ENCODE measurements around the gene ZNF8. TPM values are rescaled to one million over a fixed set of nuclear protein-coding genes. Genes with fewer than 3 reads are reported as not detected.

ZNF8 gene
- polyA plus RNA-seq, 1 donor from 2014 or later: 5.5 TPM

- H3K27me3 ChIP-seq (ENCODE audit: insufficient read depth, low read depth, low read length): no peaks in the 10 kb centered on the region
- peak overlapping the region; percentile 2 for H2AFZ ChIP-seq (ENCODE audit: low read depth, low read length)
- no peaks in the 10 kb centered on the region for H4K20me1 ChIP-seq (ENCODE audit: insufficient read depth)
- H3K36me3 ChIP-seq (ENCODE audit: insufficient read depth, low read length): peaks cover 13% of the 10 kb centered on the region
- H3K79me2 ChIP-seq (replicated peaks; ENCODE audit: insufficient read depth, low read length): peaks cover 45% of the 10 kb centered on the region
- H3K9me2 ChIP-seq (ENCODE audit: insufficient read depth, low read length): no peaks in the 10 kb centered on the region
- H3K4me2 ChIP-seq (ENCODE audit: low read length): peak overlapping the region; percentile 48
- no peaks in the 10 kb centered on the region for H3F3A ChIP-seq (ENCODE audit: insufficient read depth, low read length, poor library complexity, severe bottlenecking)
- H3K27ac ChIP-seq (ENCODE audit: low read length): peak overlapping the region; percentile 64
- no peaks in the 10 kb centered on the region for H3K9me3 ChIP-seq (ENCODE audit: low read length)
- TF ChIP-seq SMC3 (conservative IDR thresholded peaks at IDR 0.05; ENCODE audit: poor library complexity) (no peak), REST (IDR thresholded peaks at IDR 0.05; ENCODE audit: borderline replicate concordance) (no peak), RAD21 (conservative IDR thresholded peaks at IDR 0.05) (no peak), TAF1 (IDR thresholded peaks at IDR 0.05; ENCODE audit: low read depth) (no peak), EP300 (conservative IDR thresholded peaks at IDR 0.05; ENCODE audit: poor library complexity, severe bottlenecking) (no peak), MXI1 (conservative IDR thresholded peaks at IDR 0.05; ENCODE audit: poor library complexity, severe bottlenecking) (no peak), CTCF (IDR thresholded peaks at IDR 0.05; ENCODE audit: poor library complexity, severe bottlenecking) (no peak), EZH2 (IDR thresholded peaks at IDR 0.05; ENCODE audit: borderline replicate concordance, insufficient read depth, low read length, poor library complexity, severe bottlenecking) (no peak), POLR2AphosphoS5 (IDR thresholded peaks at IDR 0.05) (no peak)
- H3K4me3 ChIP-seq (ENCODE audit: low read length): peak overlapping the region; percentile 80
- H3K9ac ChIP-seq (ENCODE audit: low read length): peak overlapping the region; percentile 30
These were observed 26.0 kb downstream of the ZNF8 start for GRCh38 chr19:58304748-58305064.

- no peaks in the 10 kb centered on the region for H3K9me3 ChIP-seq (ENCODE audit: low read length)
- H3K9ac ChIP-seq (ENCODE audit: low read length): peak within 1 kb of the TSS; percentile 79
- H3K79me2 ChIP-seq (replicated peaks; ENCODE audit: insufficient read depth, low read length): peaks cover 42% of the 10 kb centered on the region
- H2AFZ ChIP-seq (ENCODE audit: low read depth, low read length): peak within 1 kb of the TSS; percentile 69
- no peaks in the 10 kb centered on the region for H3K27me3 ChIP-seq (ENCODE audit: insufficient read depth, low read depth, low read length)
- H3K4me2 ChIP-seq (ENCODE audit: low read length): peak within 1 kb of the TSS; percentile 92
- H3K4me3 ChIP-seq (ENCODE audit: low read length): peak within 1 kb of the TSS; percentile 80
- no peaks in the 10 kb centered on the region for H3K9me2 ChIP-seq (ENCODE audit: insufficient read depth, low read length)
- H3K36me3 ChIP-seq (ENCODE audit: insufficient read depth, low read length): peaks cover 13% of the 10 kb centered on the region
- H3F3A ChIP-seq (ENCODE audit: insufficient read depth, low read length, poor library complexity, severe bottlenecking): no peaks in the 10 kb centered on the region
- peak within 1 kb of the TSS; percentile 80 for H3K27ac ChIP-seq (ENCODE audit: low read length)
- H4K20me1 ChIP-seq (ENCODE audit: insufficient read depth): no peaks in the 10 kb centered on the region
- TF ChIP-seq EP300 (conservative IDR thresholded peaks at IDR 0.05; ENCODE audit: poor library complexity, severe bottlenecking): no peak
- TF ChIP-seq MXI1 (conservative IDR thresholded peaks at IDR 0.05; ENCODE audit: poor library complexity, severe bottlenecking): peak; percentile 94
- peak; percentile 45 for TF ChIP-seq RAD21 (conservative IDR thresholded peaks at IDR 0.05)
- TF ChIP-seq EZH2 (IDR thresholded peaks at IDR 0.05; ENCODE audit: borderline replicate concordance, insufficient read depth, low read length, poor library complexity, severe bottlenecking): no peak
- no peak for TF ChIP-seq SMC3 (conservative IDR thresholded peaks at IDR 0.05; ENCODE audit: poor library complexity)
- peak; percentile 75 for TF ChIP-seq REST (IDR thresholded peaks at IDR 0.05; ENCODE audit: borderline replicate concordance)
- peak; percentile 78 for TF ChIP-seq TAF1 (IDR thresholded peaks at IDR 0.05; ENCODE audit: low read depth)
- TF ChIP-seq POLR2AphosphoS5 (IDR thresholded peaks at IDR 0.05): peak; percentile 95
- peak; percentile 44 for TF ChIP-seq CTCF (IDR thresholded peaks at IDR 0.05; ENCODE audit: poor library complexity, severe bottlenecking)
These were observed 26.5 kb downstream of the ZNF8 start, which contains the start of gene ERVK3-1 for GRCh38 chr19:58305065-58305931. TSS of gene ERVK3-1 (plus strand) at chr19:58305377. CDS start at chr19:58312169, 6,792 bp downstream.
